GM21786 (cell line): ENCODE measurements around the gene RASGEF1B.
"Not testable (repeated sequence)": the region's sequence is repeated elsewhere in the genome, so short reads cannot be mapped to it uniquely, and the experiment has no call there.

Source experiments
- ATAC-seq: cut with Tn5 transposase; IDR thresholded peaks from one replicate; pipeline ENCODE4 v1.9.1; 2021; ENCODE audit not compliant: unreplicated experiment

RASGEF1B gene

DNA sequence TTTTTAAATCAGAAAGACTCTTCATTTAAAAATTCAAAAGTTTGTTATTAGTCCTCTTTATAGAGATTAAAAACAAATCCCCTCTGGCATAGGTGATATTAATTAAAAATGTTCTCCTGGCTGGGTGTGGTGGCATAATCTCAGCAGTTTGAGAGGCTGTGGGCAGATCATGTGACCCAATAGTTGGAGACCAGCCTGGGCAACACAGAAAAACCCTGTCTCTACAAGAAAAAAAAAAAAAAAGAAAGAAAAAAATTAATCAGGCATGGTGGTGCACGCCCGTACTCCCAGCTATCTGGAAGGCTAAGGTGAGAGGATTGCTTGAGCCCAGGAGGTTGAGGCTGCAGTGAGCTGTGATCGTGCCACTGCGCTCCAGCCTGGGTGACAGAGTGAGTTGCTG lies 38.9 kb downstream of the RASGEF1B start:
- ATAC-seq: no peak

DNA sequence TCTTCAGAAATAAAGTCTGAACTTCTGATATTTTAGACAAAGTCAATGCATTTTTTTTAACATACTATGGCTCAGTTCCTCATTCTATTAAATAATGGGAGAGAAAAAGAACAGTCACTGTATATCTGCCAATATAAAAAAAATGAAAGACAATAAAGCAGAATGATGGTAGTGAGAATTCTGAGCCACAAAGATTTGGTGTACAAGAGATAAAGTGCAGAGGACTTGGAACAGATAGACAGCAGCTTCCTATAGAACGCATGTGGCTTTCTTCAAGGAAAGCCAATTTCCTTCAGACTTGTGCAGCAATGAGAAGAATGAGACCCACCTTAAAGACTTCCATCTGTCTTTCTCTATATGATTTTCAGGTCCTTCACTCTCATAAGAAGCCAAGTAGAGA lies 39.7 kb downstream of the RASGEF1B start:
- ATAC-seq: no peak

DNA sequence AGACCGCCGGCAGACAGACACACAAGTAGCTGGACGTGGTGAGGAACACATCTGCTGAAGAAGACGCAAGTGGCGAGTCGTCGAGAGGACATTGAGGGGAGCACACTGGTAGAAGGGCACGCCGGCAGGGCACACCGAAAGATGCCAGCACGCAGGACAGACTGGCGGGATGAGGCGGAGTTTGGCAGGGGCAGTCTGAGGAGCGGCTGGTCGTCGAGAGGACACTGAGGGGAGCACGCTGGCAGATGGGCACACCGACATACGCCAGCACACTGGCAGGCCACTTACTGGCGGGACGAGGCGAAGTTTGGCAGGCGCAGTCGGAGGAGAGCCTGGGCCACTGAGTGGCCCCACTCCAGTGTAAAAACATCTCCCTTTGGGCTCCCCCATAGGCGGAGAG lies 42.1 kb downstream of the RASGEF1B start:
- ATAC-seq: no peak

DNA sequence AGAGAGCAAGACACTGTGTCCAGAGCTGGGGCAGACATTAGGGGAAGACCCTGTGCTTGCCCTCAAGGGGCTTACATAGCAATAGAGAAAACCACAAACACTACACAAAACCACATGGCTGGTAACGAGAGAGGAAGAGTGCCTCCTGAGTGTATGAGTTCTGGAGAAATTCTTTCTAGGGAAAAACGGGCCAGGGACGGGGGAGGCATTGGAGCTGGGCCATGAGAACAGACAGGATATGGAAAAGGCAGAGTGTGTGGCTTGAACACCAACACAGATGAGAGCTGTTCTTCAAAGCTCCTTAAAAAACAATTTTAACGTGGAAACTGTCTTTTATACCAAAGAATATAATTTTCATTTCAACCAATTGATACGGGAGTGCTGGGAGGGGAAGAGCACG lies 42.7 kb downstream of the RASGEF1B start:
- ATAC-seq: no peak

- ATAC-seq: no peak
Measured at GRCh38 chr4:81428002-81428401, 43.7 kb downstream of the RASGEF1B start.

GRCh38 chr4:81427344-81427821 lies 44.3 kb downstream of the RASGEF1B start:
- ATAC-seq: no peak

DNA sequence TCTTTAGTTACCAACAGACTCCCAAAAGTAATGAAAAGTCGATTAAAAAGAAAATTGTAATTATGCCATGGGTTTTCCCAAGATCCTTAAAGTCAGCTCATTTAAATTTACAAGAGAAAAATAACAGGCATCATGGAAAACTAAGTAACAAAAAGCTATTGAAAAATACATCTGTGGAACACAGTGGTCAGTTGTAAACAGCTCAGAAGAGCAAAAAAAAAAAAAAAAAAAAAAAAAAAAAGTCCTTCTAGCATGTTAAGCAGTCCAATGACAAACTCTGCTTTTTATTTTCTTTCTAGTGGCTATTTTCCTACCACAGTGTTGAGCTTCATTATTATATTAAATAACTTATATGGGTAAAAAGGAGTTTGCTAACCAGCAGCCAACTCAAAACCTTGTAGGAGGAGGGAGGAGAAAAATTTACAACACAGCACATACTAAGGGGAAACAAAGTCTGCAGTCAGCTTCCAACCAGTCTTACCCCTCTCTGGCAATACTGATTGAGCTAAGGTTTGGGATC lies 44.9 kb downstream of the RASGEF1B start:
- ATAC-seq: no peak

DNA sequence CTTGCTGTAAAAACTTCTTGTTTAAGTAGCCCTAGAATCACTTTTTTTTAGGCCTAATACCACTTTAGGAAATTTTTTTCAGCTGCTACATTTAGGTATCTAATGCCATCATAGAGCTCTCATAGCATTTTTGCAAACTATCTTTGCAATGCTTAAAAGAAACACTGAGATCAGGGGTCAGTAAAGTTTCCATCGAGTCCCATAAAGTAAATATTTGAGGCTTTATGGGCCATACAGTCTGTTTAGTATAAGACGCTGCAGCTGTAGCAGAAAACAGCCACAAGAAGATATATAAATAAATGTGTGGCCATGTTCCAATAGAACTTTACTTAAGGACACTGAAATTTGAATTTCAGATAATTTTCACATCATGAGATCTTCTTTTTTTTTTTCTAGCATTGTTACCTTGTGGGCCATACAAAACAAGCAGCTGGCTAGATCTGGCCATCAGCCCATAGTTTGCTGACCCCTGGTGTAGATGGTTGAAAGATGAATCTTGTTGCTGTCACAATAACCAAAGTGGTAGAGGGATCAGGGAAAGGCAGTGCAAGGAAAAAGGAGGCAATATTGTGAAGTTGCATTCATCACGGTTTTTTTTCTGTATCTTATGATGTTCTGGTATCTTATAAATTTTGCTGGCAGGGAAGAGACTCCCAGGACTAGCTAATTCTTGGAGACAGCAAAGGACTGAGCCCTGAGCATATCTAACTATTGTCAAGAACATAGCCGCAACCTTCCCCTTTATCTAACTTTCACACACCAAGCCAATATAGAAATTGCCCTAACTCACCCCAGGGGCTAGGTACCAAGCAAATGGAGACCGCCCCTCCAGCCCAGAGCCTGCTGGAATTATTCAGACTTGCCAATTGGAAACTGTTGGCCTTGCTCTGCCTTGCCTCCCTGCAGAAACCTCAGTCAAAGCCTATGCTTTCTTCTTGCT lies 46.6 kb downstream of the RASGEF1B start:
- no peak for ATAC-seq

- ATAC-seq: no peak
Measured at GRCh38 chr4:81424336-81424735, 47.4 kb downstream of the RASGEF1B start.

DNA sequence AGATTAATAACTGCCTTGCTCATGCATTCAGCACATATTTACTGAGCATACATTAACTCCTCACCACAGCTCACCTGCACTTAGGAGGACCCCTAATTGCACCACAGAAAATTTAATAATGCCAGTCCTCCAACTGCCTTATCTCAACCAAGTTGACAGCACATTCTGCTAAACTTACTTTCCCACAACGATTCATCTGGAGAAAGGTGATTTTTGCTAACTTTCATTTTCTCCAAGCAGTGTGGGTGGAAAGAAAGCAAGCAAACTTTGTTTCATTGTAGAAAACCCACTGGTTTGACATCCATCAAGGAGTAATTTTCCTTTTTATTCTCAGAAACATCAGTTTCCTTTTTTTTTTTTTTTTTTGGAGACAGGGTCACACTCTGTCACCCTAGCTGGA lies 49.1 kb downstream of the RASGEF1B start:
- ATAC-seq: no peak

GRCh38 chr4:81421346-81422218 lies 50.1 kb downstream of the RASGEF1B start:
- peak; percentile 100 for ATAC-seq

- no peak for ATAC-seq
Measured at GRCh38 chr4:81418572-81418971, 53.1 kb downstream of the RASGEF1B start.

GRCh38 chr4:81412946-81413495 lies 58.7 kb downstream of the RASGEF1B start:
- ATAC-seq: no peak

DNA sequence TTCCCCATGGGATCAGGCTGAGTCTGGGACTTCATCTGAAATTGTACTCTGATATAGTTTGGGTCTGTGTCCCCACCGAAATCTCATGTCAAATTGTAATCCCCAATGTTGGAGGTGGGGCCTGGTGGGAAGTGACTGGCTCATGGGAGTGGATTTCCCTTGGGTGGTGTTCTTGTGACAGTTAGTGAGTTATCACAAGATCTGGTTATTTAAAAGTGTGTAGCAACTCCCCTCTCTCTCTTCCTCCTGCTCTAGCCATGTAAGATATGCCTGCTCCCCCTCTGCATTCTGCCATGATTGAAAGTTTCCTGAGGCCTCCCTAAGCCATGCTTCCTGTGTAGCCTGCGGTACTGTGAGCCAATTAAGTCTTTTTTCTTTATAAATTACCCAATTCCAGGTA lies 61.0 kb downstream of the RASGEF1B start:
- ATAC-seq: no peak

DNA sequence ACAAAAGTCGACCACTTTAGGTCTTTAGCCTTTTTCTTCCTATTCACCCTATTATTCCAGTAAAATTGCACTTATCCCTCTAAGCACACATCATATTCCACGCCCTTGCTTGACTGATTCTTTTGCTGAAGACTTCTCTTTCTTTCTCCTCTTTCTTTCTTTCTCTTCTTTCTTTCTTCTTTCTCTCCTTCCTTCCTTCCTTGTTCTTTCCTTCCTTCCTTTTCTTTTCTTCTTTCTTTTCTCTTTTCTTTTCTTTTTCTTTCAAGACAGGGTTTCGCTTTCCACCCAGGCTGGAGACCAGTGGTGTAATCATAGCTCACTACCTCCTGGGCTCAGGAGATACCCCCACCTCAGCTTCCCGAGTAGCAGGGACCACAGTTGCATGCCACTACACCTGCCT lies 61.9 kb downstream of the RASGEF1B start:
- ATAC-seq: no peak

DNA sequence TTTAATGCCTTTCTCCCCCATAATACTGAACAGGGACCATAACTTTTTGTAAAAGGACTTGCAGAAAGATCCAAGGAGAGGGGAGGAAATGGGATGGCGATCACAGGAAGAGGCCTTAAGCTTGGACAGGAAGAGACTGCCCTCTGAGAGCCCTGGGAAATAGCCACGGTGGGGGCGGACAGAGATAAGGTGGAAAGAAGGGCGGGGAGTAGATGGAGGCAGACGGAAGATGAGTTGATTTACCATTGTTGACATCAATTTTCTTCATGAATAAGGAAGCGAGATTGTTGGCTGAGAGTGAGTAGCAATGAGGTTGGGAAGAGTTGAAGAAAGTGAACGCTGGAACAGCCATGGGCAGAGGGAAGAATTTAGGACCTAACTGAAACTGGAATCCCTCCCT lies 63.4 kb downstream of the RASGEF1B start:
- no peak for ATAC-seq

DNA sequence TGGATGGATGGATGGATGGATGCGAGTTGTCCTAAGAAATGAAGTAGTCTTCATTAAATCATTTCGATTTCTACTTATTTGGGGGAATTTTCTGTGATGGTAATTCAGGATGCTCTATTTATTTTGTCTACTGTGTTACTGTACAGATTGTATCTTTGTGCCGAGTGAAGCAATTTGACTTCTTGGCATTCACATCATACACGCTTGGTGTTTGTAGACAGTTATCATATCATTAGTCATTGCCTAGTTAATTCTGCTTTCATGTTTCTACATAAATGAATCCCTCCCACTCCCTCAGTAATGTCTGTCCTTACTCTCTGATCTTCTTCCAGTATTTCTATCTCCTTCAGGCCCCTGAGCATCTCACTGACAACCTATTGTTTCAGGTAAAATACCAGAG lies 64.0 kb downstream of the RASGEF1B start:
- no peak for ATAC-seq

DNA sequence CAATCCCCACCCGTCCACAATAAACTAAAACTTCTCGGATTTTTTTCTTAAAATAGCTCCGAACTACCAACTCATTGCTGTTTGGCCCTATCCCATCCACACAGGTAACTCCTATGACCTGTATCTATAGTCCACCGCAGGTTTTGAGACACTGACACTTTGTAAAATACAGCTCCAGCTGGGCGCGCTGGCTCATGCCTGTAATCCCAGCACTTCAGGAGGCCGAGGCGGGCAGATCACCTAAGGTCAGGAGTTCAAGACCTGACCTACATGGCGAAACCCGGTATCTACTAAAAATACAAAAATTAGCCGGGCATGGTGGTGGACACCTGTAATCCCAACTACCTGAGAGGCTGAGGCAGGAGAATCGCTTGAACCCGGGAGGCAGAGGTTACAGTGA lies 65.2 kb downstream of the RASGEF1B start:
- ATAC-seq: not testable (repeated sequence)

- peak; percentile 82 for ATAC-seq
Measured at GRCh38 chr4:81405900-81406401, 65.8 kb downstream of the RASGEF1B start.

DNA sequence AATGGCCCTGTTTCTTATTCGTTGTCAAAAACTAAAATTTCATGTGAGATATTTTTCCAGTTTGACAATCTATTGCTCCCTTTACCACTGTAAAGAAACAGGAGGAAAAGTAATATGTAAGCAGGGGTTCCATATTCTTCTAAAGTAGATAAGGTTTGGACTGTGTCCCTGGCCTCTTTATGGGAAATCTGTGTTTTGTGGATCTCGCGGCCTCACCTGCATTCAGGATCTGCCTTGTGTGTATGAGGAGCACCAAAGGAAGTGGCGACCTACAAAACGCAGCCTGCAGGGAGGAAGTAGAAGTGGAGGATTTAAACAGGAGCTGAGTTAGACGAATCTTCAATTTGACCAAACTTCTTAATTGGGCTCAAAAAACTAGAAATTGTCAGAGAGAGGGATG lies 67.0 kb downstream of the RASGEF1B start:
- ATAC-seq: no peak

GRCh38 chr4:81404294-81404693 lies 67.4 kb downstream of the RASGEF1B start:
- ATAC-seq: no peak
